Liver (tissue), 9 donors: Measurements from ENCODE around the gene RNASE8. TPM values are rescaled to one million over a fixed set of nuclear protein-coding genes. Genes with fewer than 3 reads are reported as not detected.

Experiments used
- DNase-seq: peaks from one replicate; pipeline ENCODE4 v3.0.0-alpha.2; 2017; ENCODE audit warnings: low spot score
- H3K27ac ChIP-seq, 2 donors: one replicate each; pipeline ENCODE4 v1.7.0; 2013; ENCODE audit warnings: inconsistent platforms in 2 of 2, low read length in 2 of 2, control low read depth in 1 of 2, low read depth in 1 of 2, mild to moderate bottlenecking in 1 of 2
- H3K27me3 ChIP-seq, 4 donors: one replicate each; pipeline versions ENCODE4 v1.6.1 to v1.7.0; 2013; ENCODE audit warnings: low read length in 3 of 4, inconsistent platforms in 1 of 4, mild to moderate bottlenecking in 1 of 4, moderate library complexity in 1 of 4; ENCODE audit not compliant: control insufficient read depth in 4 of 4, insufficient read depth in 4 of 4
- H3K36me3 ChIP-seq, 4 donors: one replicate each; pipeline versions ENCODE4 v1.6.1 to v1.7.0; 2013; ENCODE audit warnings: low read length in 3 of 4, mild to moderate bottlenecking in 3 of 4, low read depth in 1 of 4, moderate library complexity in 1 of 4; ENCODE audit not compliant: control insufficient read depth in 4 of 4, insufficient read depth in 3 of 4
- H3K4me1 ChIP-seq, 4 donors: one replicate each; pipeline versions ENCODE4 v1.6.1 to v1.7.0; 2013; ENCODE audit warnings: low read length in 3 of 4, mild to moderate bottlenecking in 3 of 4, moderate library complexity in 1 of 4; ENCODE audit not compliant: control insufficient read depth in 4 of 4, insufficient read depth in 4 of 4
- H3K4me3 ChIP-seq, 3 donors: one replicate each; pipeline versions ENCODE4 v1.6.1 to v1.7.0; 2013; ENCODE audit warnings: low read length in 3 of 3, control low read depth in 1 of 3, low read depth in 1 of 3, mild to moderate bottlenecking in 1 of 3
- H3K9ac ChIP-seq, 2 donors: one replicate each; pipeline ENCODE4 v1.7.0; 2013; ENCODE audit warnings: low read length in 2 of 2, mild to moderate bottlenecking in 2 of 2, moderate library complexity in 2 of 2, control low read depth in 1 of 2, low read depth in 1 of 2
- H3K9me3 ChIP-seq, 4 donors: one replicate each; pipeline versions ENCODE4 v1.6.1 to v1.7.0; 2013; ENCODE audit warnings: low read length in 3 of 4; ENCODE audit not compliant: control insufficient read depth in 4 of 4
- ATF3 ChIP-seq: IDR thresholded peaks from 2 replicates; pipeline ENCODE4 v1.6.1; 2016; ENCODE audit warnings: antibody characterized with exemption
- CTCF ChIP-seq: fragments of 150-350 bp; IDR thresholded peaks from 2 replicates; pipeline ENCODE4 v1.5.1; 2017; ENCODE audit warnings: improper control_type of control experiment, low read depth, low read length; ENCODE audit not compliant: missing input control
- EGR1 ChIP-seq, 2 donors: IDR thresholded peaks; 2 replicates each; pipeline ENCODE4 v1.6.1; 2016 to 2018; ENCODE audit warnings: antibody characterized with exemption in 2 of 2, low read depth in 2 of 2
- FOXA1 ChIP-seq: IDR thresholded peaks from 2 replicates; pipeline ENCODE4 v1.6.1; 2016; ENCODE audit warnings: antibody characterized with exemption
- HNF4A ChIP-seq, 2 donors: conservative IDR thresholded peaks; 2 replicates each; pipeline ENCODE4 v1.6.1; 2016; ENCODE audit warnings: antibody characterized with exemption in 2 of 2, mild to moderate bottlenecking in 2 of 2
- MAX ChIP-seq: IDR thresholded peaks from 2 replicates; pipeline ENCODE4 v1.6.1; 2016; ENCODE audit warnings: antibody characterized with exemption
- NR2F2 ChIP-seq: IDR thresholded peaks from 2 replicates; pipeline ENCODE4 v1.6.1; 2016; ENCODE audit warnings: antibody characterized with exemption
- REST ChIP-seq: IDR thresholded peaks from 2 replicates; pipeline ENCODE4 v1.6.1; 2016; ENCODE audit warnings: antibody characterized with exemption, mild to moderate bottlenecking
- RXRA ChIP-seq, 2 donors: IDR thresholded peaks; 2 replicates each; pipeline ENCODE4 v1.6.1; 2017 to 2018; ENCODE audit warnings: antibody characterized with exemption in 2 of 2, mild to moderate bottlenecking in 1 of 2
- SP1 ChIP-seq: IDR thresholded peaks from 2 replicates; pipeline ENCODE4 v1.6.1; 2018; ENCODE audit warnings: antibody characterized with exemption, mild to moderate bottlenecking
- TAF1 ChIP-seq: conservative IDR thresholded peaks from 2 replicates; pipeline ENCODE4 v1.6.1; 2016; ENCODE audit warnings: antibody characterized with exemption, mild to moderate bottlenecking
- YY1 ChIP-seq: IDR thresholded peaks from 2 replicates; pipeline ENCODE4 v1.6.1; 2016; ENCODE audit warnings: antibody characterized with exemption, mild to moderate bottlenecking
- ZBTB33 ChIP-seq: IDR thresholded peaks from 2 replicates; pipeline ENCODE4 v1.6.1; 2016; ENCODE audit warnings: antibody characterized with exemption
- WGBS: extraction: QIAGEN DNeasy Blood & Tissue Kit; methylation state at CpG from one replicate; pipeline ENCODE4 v1.1.7; 2013; 5-methylcytosine and 5-hydroxymethylcytosine counted together
- polyA plus RNA-seq, 2 donors: library from polyadenylated mRNA; stranded (reverse) in 1 of 2; unstranded in 1 of 2; fragments of 200-250 nt in 1 of 2; fragments of >200 nt in 1 of 2; fragmentation: Nextera tagmentation in 1 of 2; extraction: Ambion mirVana in 1 of 2; gene quantifications; one replicate each; pipeline versions ENCODE4 v1.2.1 to v1.2.3, GENCODE V29; 2013 to 2015
- total RNA-seq, 2 donors: library from RNA; depleted of rRNA; stranded (reverse); fragments of >200 nt; gene quantifications; one replicate each; pipeline ENCODE4 v1.2.3, GENCODE V29; 2014
- donor health status: healthy.
- donor health status: healthy.
- donor health status: healthy.
- donor health status: healthy.
- donor health status: healthy.

Gene RNASE8
- total and polyA plus RNA-seq, 4 donors: not detected

- TF ChIP-seq MAX (no peak), EGR1 (IDR thresholded peaks at IDR 0.05; ENCODE audit: low read depth in 2 of 2) (no peak), NR2F2 (no peak), ZBTB33 (no peak), SP1 (no peak), HNF4A (conservative IDR thresholded peaks at IDR 0.05) (no peak), TAF1 (no peak), REST (no peak), ATF3 (no peak)
- peaks cover under 1 to 22% (median 17%) of the 10 kb centered on the region in 4 donors for H3K36me3 ChIP-seq
- peak within 1 kb of the TSS; percentile 70 to 89 (median 82) for H3K4me3 ChIP-seq
- no peaks in the 10 kb centered on the region for H3K9me3 ChIP-seq
- peak within 1 kb of the TSS; percentile 50 to 67 for H3K9ac ChIP-seq
- H3K27ac ChIP-seq: peak within 1 kb of the TSS; percentile 87 to 88
- no peaks in the 10 kb centered on the region for H3K27me3 ChIP-seq
- peaks cover 3 to 49% (median 39%) of the 10 kb centered on the region in 4 donors for H3K4me1 ChIP-seq
- DNase-seq: peak; percentile 78
- WGBS: under 1% methylated on average over 72 of the region's 72 CpGs
Measured at GRCh38 chr14:21024585-21025370, 32.8 kb upstream of the RNASE8 start, which contains the start of gene NDRG2. NDRG2 (minus strand) TSS chr14:21025061; CDS start chr14:21023315, 1,746 bp downstream.

- Histone ChIP-seq H3K4me3 (peak overlapping the region; percentile 57 to 89 (median 82)), H3K9me3 (no peaks in the 10 kb centered on the region), H3K36me3 (peaks cover 0 to 28% (median 13%) of the 10 kb centered on the region in 4 donors), H3K27me3 (no peaks in the 10 kb centered on the region), H3K27ac (peak overlapping the region; percentile 87 to 88), H3K4me1 (peaks cover 3 to 47% (median 34%) of the 10 kb centered on the region in 4 donors), H3K9ac (peak overlapping the region; percentile 7 to 37)
- WGBS: 5% methylated on average over 58 of the region's 58 CpGs
- TF ChIP-seq RXRA (IDR thresholded peaks at IDR 0.05) (peak; percentile 39 to 69), REST (no peak), EGR1 (IDR thresholded peaks at IDR 0.05; ENCODE audit: low read depth in 2 of 2) (peak in 1 of 2 donors; percentile 40), SP1 (peak; percentile 57), CTCF (no peak), YY1 (no peak), FOXA1 (no peak), NR2F2 (peak; percentile 92)
- DNase-seq: peak; percentile 74
Measured at GRCh38 chr14:21025371-21026273, 32.0 kb upstream of the RNASE8 start.
